Glomerular endothelial cell (primary cell): ENCODE data around the gene ZNRD2. TPM values are rescaled to one million over a fixed set of nuclear protein-coding genes. Genes with fewer than 3 reads are reported as not detected.
"Not testable (repeated sequence)": the region's sequence is repeated elsewhere in the genome, so short reads cannot be mapped to it uniquely, and the experiment has no call there.

Source experiments
- DNase-seq: peaks from one replicate; pipeline ENCODE4 v3.0.0-alpha.2; 2011; ENCODE audit warnings: low read depth, low spot score; ENCODE audit errors: extremely low read depth
- total RNA-seq: library from RNA; depleted of rRNA; stranded (reverse); fragments of >200 nt; gene quantifications from 2 replicates; pipeline ENCODE4 v1.2.3, GENCODE V29; 2015

The ZNRD2 gene
- total RNA-seq = 59.4 and 66.4 TPM in 2 replicates

- peak; percentile 81 for DNase-seq
Observed at GRCh38 chr11:65569973-65570918, at the start of gene ZNRD2. ZNRD2 (plus strand) TSS chr11:65570477; CDS start chr11:65570492, 15 bp downstream.

GRCh38 chr11:65521777-65522521 lies 48.3 kb upstream of the ZNRD2 start:
- not testable (repeated sequence) for DNase-seq

GRCh38 chr11:65522718-65523630 lies 47.3 kb upstream of the ZNRD2 start:
- DNase-seq = not testable (repeated sequence)

GRCh38 chr11:65523631-65523968 lies 46.7 kb upstream of the ZNRD2 start:
- DNase-seq = not testable (repeated sequence)

GRCh38 chr11:65524014-65524740 lies 46.1 kb upstream of the ZNRD2 start:
- no peak for DNase-seq

- DNase-seq = no peak
Observed at GRCh38 chr11:65524741-65525545, 45.3 kb upstream of the ZNRD2 start, which contains the start of gene SCYL1. SCYL1 (plus strand) TSS chr11:65525083; CDS start chr11:65525154, 71 bp downstream.

- no peak for DNase-seq
Observed at GRCh38 chr11:65525546-65526480, 44.5 kb upstream of the ZNRD2 start.

GRCh38 chr11:65526744-65527143 lies 43.5 kb upstream of the ZNRD2 start:
- DNase-seq = no peak

- no peak for DNase-seq
Observed at GRCh38 chr11:65528819-65529350, 41.4 kb upstream of the ZNRD2 start.

GRCh38 chr11:65529475-65530156 lies 40.7 kb upstream of the ZNRD2 start:
- no peak for DNase-seq

- no peak for DNase-seq
Observed at GRCh38 chr11:65530157-65530496, 40.1 kb upstream of the ZNRD2 start.

- no peak for DNase-seq
Observed at GRCh38 chr11:65532388-65533064, 37.8 kb upstream of the ZNRD2 start.

GRCh38 chr11:65535102-65535501 lies 35.2 kb upstream of the ZNRD2 start:
- no peak for DNase-seq

- no peak for DNase-seq
Observed at GRCh38 chr11:65536412-65537295, 33.6 kb upstream of the ZNRD2 start.

- no peak for DNase-seq
Observed at GRCh38 chr11:65537296-65537597, 33.0 kb upstream of the ZNRD2 start.
